ENCODE measurements around the gene PLCH1. TPM values are rescaled to one million over a fixed set of nuclear protein-coding genes. Genes with fewer than 3 reads are reported as not detected.
A peak's percentile ranks its signal among the peaks of the same experiment; 100 is the strongest.

PLCH1 gene
- total and polyA plus RNA-seq, 4 donors, result 0.08 to 0.57 TPM; not detected in 2

DNA sequence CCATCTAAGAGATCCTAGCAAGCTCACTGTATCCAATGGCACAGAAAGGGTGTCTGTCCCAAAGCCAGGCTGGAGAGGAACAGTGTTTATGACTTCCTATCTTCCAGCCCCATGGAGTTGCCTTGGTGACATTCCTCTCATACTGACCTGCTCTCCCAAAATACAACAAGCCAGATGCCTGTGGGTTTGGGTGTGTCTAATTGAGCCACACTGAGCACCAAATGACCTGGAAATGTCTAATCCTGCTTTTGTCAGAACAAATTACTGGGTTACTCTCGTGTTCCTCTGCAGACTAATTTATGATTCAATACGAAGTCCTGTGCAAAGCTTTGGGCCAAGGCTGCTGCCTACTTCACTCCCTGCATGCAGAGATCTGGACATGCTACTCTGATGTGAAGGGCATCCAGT is 353.3 kb downstream of the PLCH1 start:
- Histone ChIP-seq H3K27me3 (ENCODE audit: control insufficient read depth in 1 of 2, insufficient read depth in 2 of 2, low read length in 1 of 2) (peaks cover 0 to 2% of the 10 kb centered on the region in 2 donors), H3K4me3 (ENCODE audit: low read length in 2 of 2) (no peak overlapping the region), H3K4me1 (ENCODE audit: control insufficient read depth in 1 of 2, insufficient read depth in 2 of 2, low read length in 2 of 2) (no peaks in the 10 kb centered on the region), H3K9me3 (ENCODE audit: control insufficient read depth, low read length) (no peaks in the 10 kb centered on the region), H3K36me3 (ENCODE audit: control insufficient read depth in 1 of 2, insufficient read depth in 2 of 2, low read length in 1 of 2) (no peaks in the 10 kb centered on the region), H3K27ac (ENCODE audit: low read depth in 1 of 2, low read length in 2 of 2) (no peak overlapping the region)
- ATAC-seq (ENCODE audit: low FRiP score) (peak; percentile 83), DNase-seq (no peak)
- intact Hi-C loops (cut with DNase I), result no loop called here
- 14 to 18% methylated on average over 2 of the region's 2 CpGs for WGBS, 2 donors

DNA sequence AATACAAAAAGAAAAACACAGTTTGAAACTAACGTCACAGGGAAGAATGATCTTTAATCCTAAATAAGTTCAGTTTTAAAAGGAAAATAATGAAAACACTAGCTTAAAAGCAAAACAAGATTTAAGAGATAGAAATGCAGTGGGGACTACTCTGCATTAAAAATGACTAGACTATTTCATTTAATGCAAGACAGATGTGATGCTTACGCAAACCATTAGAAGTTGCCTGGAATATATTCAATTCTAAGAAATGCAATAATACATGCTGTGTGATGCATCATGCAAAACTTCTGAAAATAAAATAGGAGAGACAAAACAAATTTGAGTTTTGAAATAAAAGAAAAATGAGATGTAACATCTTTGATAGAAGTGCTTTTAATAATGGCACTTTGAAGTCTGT is 353.8 kb downstream of the PLCH1 start:
- no peak for DNase-seq
- no peak overlapping the region for H3K27ac ChIP-seq (ENCODE audit: low read depth in 1 of 2, low read length in 2 of 2)
- ATAC-seq (ENCODE audit: low FRiP score), result peak; percentile 55
- intact Hi-C loops (cut with DNase I), result no loop called here
- H3K9me3 ChIP-seq (ENCODE audit: control insufficient read depth, low read length), result no peaks in the 10 kb centered on the region
- H3K36me3 ChIP-seq (ENCODE audit: control insufficient read depth in 1 of 2, insufficient read depth in 2 of 2, low read length in 1 of 2), result no peaks in the 10 kb centered on the region
- 53 to 60% methylated on average over 2 of the region's 2 CpGs for whole genome bisulfite sequencing, 2 donors
- no peaks in the 10 kb centered on the region for H3K4me1 ChIP-seq (ENCODE audit: control insufficient read depth in 1 of 2, insufficient read depth in 2 of 2, low read length in 2 of 2)
- peaks cover 0 to 2% of the 10 kb centered on the region in 2 donors for H3K27me3 ChIP-seq (ENCODE audit: control insufficient read depth in 1 of 2, insufficient read depth in 2 of 2, low read length in 1 of 2)
- no peak overlapping the region for H3K4me3 ChIP-seq (ENCODE audit: low read length in 2 of 2)

DNA sequence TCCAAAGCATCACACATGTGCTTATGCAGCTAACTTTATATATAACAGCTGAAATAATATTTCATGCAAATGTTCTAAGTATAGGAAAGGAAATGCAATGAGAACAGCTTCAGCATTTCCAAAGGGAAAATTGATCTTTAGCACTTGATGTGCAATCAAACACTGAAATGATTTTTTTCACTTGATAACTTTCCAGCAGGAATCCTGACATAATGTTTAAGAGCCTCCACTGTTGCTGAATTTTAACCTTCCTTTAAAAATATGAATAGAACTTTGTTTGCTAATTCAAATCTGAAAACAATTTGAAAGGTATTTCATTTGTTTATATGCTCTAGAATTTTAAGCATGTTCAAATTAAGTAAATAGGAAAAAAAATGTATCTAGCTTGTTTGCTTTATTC is 354.5 kb downstream of the PLCH1 start:
- Histone ChIP-seq H3K9me3 (ENCODE audit: control insufficient read depth, low read length) (no peaks in the 10 kb centered on the region), H3K27me3 (ENCODE audit: control insufficient read depth in 1 of 2, insufficient read depth in 2 of 2, low read length in 1 of 2) (peaks cover 0 to 2% of the 10 kb centered on the region in 2 donors), H3K4me3 (ENCODE audit: low read length in 2 of 2) (no peak overlapping the region), H3K27ac (ENCODE audit: low read depth in 1 of 2, low read length in 2 of 2) (no peak overlapping the region), H3K36me3 (ENCODE audit: control insufficient read depth in 1 of 2, insufficient read depth in 2 of 2, low read length in 1 of 2) (no peaks in the 10 kb centered on the region), H3K4me1 (ENCODE audit: control insufficient read depth in 1 of 2, insufficient read depth in 2 of 2, low read length in 2 of 2) (no peaks in the 10 kb centered on the region)
- intact Hi-C loops (cut with DNase I), result no loop called here
- no peak for DNase-seq
- no peak for ATAC-seq (ENCODE audit: low FRiP score)

DNA sequence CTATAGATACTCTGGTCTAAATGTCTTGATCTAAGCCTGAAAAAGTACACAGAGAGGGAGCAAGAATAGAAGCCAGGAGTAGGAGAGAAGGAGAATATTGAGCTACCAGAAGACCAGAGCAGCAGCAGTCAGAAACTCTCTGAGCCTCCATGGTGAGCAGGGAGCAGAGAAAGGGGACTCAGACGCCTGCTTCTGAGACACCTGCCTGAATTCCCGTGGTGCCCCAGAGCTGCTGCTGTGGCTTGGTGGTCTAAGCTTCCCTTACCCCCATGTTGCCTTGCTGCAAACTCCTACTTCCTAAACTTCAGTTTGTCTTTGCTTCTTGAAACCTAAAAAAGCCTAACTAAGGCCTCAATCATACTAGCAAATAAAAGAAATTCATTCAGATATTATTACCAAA is 356.5 kb downstream of the PLCH1 start:
- no peaks in the 10 kb centered on the region for H3K36me3 ChIP-seq (ENCODE audit: control insufficient read depth in 1 of 2, insufficient read depth in 2 of 2, low read length in 1 of 2)
- DNase-seq (no peak), ATAC-seq (ENCODE audit: low FRiP score) (no peak)
- H3K4me1 ChIP-seq (ENCODE audit: control insufficient read depth in 1 of 2, insufficient read depth in 2 of 2, low read length in 2 of 2), result no peaks in the 10 kb centered on the region
- peaks cover 0 to 2% of the 10 kb centered on the region in 2 donors for H3K27me3 ChIP-seq (ENCODE audit: control insufficient read depth in 1 of 2, insufficient read depth in 2 of 2, low read length in 1 of 2)
- intact Hi-C loops (cut with DNase I), result no loop called here
- H3K9me3 ChIP-seq (ENCODE audit: control insufficient read depth, low read length), result no peaks in the 10 kb centered on the region
- no peak overlapping the region for H3K4me3 ChIP-seq (ENCODE audit: low read length in 2 of 2)
- H3K27ac ChIP-seq (ENCODE audit: low read depth in 1 of 2, low read length in 2 of 2), result no peak overlapping the region
- WGBS, 2 donors, result 78 to 80% methylated on average over 2 of the region's 2 CpGs

DNA sequence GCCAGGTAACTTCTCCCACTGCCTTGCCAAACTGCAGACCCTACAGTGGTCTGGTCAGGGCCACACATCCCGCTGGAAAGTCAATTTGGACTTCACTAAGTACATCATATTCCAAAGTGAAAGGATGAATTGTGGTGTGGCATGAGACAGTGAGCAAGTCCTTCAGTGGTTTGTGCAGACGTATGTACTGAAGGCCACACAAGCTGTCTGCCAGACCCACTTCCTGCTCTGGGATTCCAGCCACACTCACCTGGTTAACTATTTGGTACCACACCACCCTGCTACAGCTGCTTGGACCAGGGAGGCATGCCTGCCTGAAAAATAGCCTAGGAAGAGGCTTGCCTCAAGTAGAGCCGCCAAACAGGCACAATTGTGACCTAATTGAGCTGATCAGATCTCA is 357.3 kb downstream of the PLCH1 start:
- Histone ChIP-seq H3K36me3 (ENCODE audit: control insufficient read depth in 1 of 2, insufficient read depth in 2 of 2, low read length in 1 of 2) (no peaks in the 10 kb centered on the region), H3K27ac (ENCODE audit: low read depth in 1 of 2, low read length in 2 of 2) (no peak overlapping the region), H3K9me3 (ENCODE audit: control insufficient read depth, low read length) (no peaks in the 10 kb centered on the region), H3K4me1 (ENCODE audit: control insufficient read depth in 1 of 2, insufficient read depth in 2 of 2, low read length in 2 of 2) (no peaks in the 10 kb centered on the region), H3K27me3 (ENCODE audit: control insufficient read depth in 1 of 2, insufficient read depth in 2 of 2, low read length in 1 of 2) (peaks cover 0 to 2% of the 10 kb centered on the region in 2 donors), H3K4me3 (ENCODE audit: low read length in 2 of 2) (no peak overlapping the region)
- ATAC-seq (ENCODE audit: low FRiP score), result no peak
- intact Hi-C loops (cut with DNase I), result no loop called here
- WGBS, 2 donors, result 81 to 83% methylated on average over 3 of the region's 3 CpGs
- no peak for DNase-seq

DNA sequence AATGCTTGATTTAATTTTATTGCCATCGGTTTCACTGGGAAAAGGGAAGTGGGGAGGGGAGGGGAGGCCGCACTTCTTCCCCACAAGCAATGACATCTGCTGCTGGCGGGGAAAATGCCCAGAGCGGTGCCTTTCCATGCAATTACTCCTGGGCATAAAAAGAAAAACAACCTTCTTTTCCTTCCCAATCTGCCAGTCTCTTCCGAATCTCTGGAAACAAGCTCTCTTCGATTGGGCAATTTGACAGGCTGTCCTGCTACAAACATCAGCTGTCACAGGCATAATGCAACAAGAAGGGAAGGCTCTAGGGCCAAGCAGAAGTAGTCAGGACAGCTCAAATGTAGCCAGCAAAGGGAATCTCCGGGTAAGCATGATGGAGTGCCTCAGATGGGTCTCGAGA is 358.0 kb downstream of the PLCH1 start:
- Histone ChIP-seq H3K27me3 (ENCODE audit: control insufficient read depth in 1 of 2, insufficient read depth in 2 of 2, low read length in 1 of 2) (peaks cover 0 to 2% of the 10 kb centered on the region in 2 donors), H3K27ac (ENCODE audit: low read depth in 1 of 2, low read length in 2 of 2) (no peak overlapping the region), H3K4me1 (ENCODE audit: control insufficient read depth in 1 of 2, insufficient read depth in 2 of 2, low read length in 2 of 2) (no peaks in the 10 kb centered on the region), H3K4me3 (ENCODE audit: low read length in 2 of 2) (no peak overlapping the region), H3K36me3 (ENCODE audit: control insufficient read depth in 1 of 2, insufficient read depth in 2 of 2, low read length in 1 of 2) (no peaks in the 10 kb centered on the region), H3K9me3 (ENCODE audit: control insufficient read depth, low read length) (no peaks in the 10 kb centered on the region)
- intact Hi-C loops (cut with DNase I), result no loop called here
- DNase-seq, result no peak
- no peak for ATAC-seq (ENCODE audit: low FRiP score)
- WGBS, 2 donors, result 55 to 58% methylated on average over 8 of the region's 8 CpGs

DNA sequence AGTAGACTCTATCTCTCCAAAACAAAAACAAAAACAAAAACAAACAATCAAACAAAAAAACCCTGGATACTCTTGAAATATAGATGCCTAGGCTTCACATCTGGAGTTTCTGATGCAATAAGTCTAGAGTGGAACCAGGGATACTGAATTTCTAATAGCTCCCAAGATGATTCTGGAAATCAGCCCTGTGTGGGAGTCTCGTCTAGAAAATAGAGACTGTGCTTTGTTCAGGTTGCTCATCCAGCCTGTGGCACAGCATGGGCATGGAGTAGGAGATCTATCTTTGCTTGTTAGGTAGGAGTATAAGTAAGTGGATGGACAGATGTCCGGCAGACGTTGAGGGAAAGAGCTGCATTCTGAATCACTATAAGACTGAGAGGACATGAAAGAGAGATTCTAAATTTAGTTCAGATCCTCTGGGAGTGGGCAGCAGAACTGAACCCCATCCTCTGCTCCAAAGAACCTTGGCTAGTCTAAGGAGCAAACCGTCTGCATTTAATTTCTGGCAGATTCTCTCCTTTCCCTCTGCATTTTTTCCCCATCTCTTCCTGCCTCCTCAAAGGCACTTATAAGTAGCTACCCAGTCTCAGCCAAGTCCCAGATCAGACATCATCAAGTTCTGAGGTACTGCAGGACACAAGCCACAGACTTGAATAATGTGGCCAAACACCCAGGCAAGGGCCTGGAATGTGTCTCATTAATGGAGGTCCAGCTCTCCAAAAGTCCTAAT is 358.8 kb downstream of the PLCH1 start:
- H3K9me3 ChIP-seq (ENCODE audit: control insufficient read depth, low read length), result no peaks in the 10 kb centered on the region
- no peak for ATAC-seq (ENCODE audit: low FRiP score)
- intact Hi-C loops (cut with DNase I), result no loop called here
- no peaks in the 10 kb centered on the region for H3K36me3 ChIP-seq (ENCODE audit: control insufficient read depth in 1 of 2, insufficient read depth in 2 of 2, low read length in 1 of 2)
- 48 to 53% methylated on average over 4 of the region's 4 CpGs for WGBS, 2 donors
- DNase-seq, result no peak
- peaks cover 0 to 2% of the 10 kb centered on the region in 2 donors for H3K27me3 ChIP-seq (ENCODE audit: control insufficient read depth in 1 of 2, insufficient read depth in 2 of 2, low read length in 1 of 2)
- H3K27ac ChIP-seq (ENCODE audit: low read depth in 1 of 2, low read length in 2 of 2), result no peak overlapping the region
- no peak overlapping the region for H3K4me3 ChIP-seq (ENCODE audit: low read length in 2 of 2)
- H3K4me1 ChIP-seq (ENCODE audit: control insufficient read depth in 1 of 2, insufficient read depth in 2 of 2, low read length in 2 of 2), result no peaks in the 10 kb centered on the region

DNA sequence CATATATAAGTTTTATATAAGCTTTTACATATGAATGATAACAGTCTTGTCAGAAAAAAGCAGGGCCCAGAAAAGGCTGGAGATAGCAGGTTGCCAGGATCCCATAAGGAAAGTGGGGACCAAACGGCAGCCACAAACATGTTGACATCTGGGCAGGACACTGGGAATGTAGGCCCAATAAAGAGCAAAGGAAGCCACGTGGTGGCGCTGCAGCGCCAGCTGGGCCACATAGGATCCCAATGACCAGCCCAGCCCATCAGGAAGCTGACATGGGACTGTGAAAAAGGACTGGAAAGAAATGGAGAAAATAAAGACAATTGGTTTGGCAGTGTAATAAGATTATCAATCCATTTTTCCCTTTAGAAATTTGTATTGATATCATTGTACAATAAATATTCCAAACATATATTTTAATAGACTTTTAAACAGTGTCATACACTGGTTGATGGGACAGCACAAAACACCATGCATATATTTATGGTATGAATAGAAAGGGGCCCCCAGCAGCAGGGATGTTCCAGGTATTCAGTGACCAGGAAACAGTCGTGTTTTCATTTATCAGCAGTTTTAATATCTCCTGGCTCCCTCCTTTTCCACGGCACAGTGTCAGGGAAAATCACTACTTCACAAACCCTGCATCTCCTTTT is 362.4 kb downstream of the PLCH1 start:
- Histone ChIP-seq H3K4me3 (ENCODE audit: low read length in 2 of 2) (no peak overlapping the region), H3K27ac (ENCODE audit: low read depth in 1 of 2, low read length in 2 of 2) (no peak overlapping the region), H3K27me3 (ENCODE audit: control insufficient read depth in 1 of 2, insufficient read depth in 2 of 2, low read length in 1 of 2) (peaks cover 0 to under 1% of the 10 kb centered on the region in 2 donors), H3K36me3 (ENCODE audit: control insufficient read depth in 1 of 2, insufficient read depth in 2 of 2, low read length in 1 of 2) (no peaks in the 10 kb centered on the region), H3K4me1 (ENCODE audit: control insufficient read depth in 1 of 2, insufficient read depth in 2 of 2, low read length in 2 of 2) (no peaks in the 10 kb centered on the region), H3K9me3 (ENCODE audit: control insufficient read depth, low read length) (no peaks in the 10 kb centered on the region)
- ATAC-seq (ENCODE audit: low FRiP score) (peak; percentile 63), DNase-seq (peak; percentile 53 to 82)
- intact Hi-C loops (cut with DNase I), result no loop called here
- WGBS, 2 donors, result 46% methylated on average over 6 of the region's 6 CpGs

DNA sequence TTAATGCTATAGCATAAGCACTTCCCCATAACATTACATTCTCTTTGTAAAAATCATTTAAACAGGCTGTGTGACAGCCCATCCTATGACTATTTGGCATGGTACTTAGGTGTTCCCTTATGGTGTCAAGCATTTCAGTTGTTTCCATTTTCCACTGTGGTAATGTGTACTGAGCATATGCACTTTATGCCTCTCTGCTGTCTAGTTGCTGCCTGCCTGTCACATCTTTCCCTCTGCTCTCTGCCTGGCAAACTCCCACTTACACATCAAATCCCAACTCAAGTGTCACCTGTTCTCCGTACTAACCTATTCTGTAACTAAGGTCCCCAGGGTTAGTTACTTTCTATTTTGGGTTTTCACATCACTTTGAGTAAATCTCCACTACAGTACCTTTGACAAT is 367.0 kb downstream of the PLCH1 start:
- Histone ChIP-seq H3K27ac (ENCODE audit: low read depth in 1 of 2, low read length in 2 of 2) (no peak overlapping the region), H3K36me3 (ENCODE audit: control insufficient read depth in 1 of 2, insufficient read depth in 2 of 2, low read length in 1 of 2) (no peaks in the 10 kb centered on the region), H3K4me3 (ENCODE audit: low read length in 2 of 2) (no peak overlapping the region), H3K27me3 (ENCODE audit: control insufficient read depth in 1 of 2, insufficient read depth in 2 of 2, low read length in 1 of 2) (no peaks in the 10 kb centered on the region), H3K4me1 (ENCODE audit: control insufficient read depth in 1 of 2, insufficient read depth in 2 of 2, low read length in 2 of 2) (no peaks in the 10 kb centered on the region), H3K9me3 (ENCODE audit: control insufficient read depth, low read length) (no peaks in the 10 kb centered on the region)
- no peak for ATAC-seq (ENCODE audit: low FRiP score)
- DNase-seq, result no peak
- 89 to 90% methylated on average over 1 of the region's 1 CpG for WGBS, 2 donors
- intact Hi-C loops (cut with DNase I), result no loop called here
